Measurements from ENCODE around the gene AGBL1. TPM values are rescaled to one million over a fixed set of nuclear protein-coding genes. Genes with fewer than 3 reads are reported as not detected.
"Not testable (repeated sequence)": the region's sequence is repeated elsewhere in the genome, so short reads cannot be mapped to it uniquely, and the experiment has no call there.

Gene AGBL1
- total RNA-seq, 1 donor from 2014 or later = not detected

DNA sequence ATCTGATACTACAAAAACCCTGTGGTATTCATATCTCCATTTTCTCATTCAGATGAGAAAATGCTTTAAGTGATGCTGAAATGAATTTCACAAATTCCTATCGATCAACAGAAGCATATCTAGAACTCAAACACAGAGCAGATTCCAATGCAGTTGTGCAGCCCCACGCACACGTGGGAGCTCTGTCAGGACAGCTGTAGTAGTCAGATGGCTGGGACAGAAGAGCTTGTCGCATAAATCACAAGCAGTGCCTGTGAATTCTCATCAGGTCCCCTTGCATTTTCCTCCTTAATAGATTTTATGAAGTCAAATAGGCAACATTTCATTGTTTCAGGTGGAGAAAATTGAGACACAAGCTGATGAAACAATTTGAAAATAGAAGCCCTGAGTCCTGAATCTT lies 792.3 kb downstream of the AGBL1 start:
- DNase-seq (ENCODE audit: low spot score) = no peak

DNA sequence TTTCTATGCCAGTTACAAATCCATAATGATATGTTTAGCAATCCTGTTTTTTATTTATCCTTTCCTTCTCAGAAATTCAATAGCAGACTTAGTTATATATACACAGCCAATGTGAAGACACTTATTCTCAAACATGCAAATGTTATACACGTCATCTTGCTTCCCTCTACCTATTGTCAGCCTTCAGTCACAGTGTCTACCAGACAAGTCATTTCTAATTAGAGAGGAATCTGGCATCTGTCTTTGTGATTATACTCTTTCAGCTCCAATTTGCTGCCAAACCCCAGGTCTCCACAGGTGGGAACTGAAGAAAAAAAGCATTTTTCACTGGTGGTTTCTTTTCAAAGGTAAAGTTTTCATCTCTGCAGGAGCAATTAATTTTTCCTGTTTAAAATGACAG lies 793.1 kb downstream of the AGBL1 start:
- DNase-seq (ENCODE audit: low spot score) = no peak

- DNase-seq (ENCODE audit: low spot score) = no peak
Measured at GRCh38 chr15:86875067-86875466, 795.4 kb downstream of the AGBL1 start.

DNA sequence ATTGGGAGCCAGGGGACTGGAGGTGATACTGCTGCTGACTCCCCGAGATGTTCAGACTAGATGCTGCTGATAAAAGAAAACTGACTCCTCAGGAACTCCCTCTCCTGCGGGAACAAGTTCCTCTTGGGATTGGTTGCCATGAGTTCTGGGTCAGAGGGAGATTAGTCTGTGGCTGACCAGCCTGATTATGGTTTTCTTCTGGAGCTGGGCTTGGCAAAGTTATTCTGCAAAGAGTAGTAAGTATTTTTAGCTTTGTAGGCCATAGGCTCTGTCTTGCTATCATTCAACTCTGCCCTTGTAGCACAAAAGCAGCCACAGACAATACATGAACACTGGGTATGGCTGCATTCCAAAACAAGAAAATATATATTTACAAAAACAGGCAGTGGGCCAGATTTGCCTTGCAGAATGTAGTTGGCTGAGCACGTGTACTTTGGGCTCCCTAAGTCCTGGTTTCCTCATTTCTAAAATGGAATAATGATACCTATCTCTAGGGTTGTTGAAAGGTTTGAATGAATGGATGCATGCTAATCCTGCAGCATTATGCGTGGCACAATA lies 796.8 kb downstream of the AGBL1 start:
- no peak for DNase-seq (ENCODE audit: low spot score)

DNA sequence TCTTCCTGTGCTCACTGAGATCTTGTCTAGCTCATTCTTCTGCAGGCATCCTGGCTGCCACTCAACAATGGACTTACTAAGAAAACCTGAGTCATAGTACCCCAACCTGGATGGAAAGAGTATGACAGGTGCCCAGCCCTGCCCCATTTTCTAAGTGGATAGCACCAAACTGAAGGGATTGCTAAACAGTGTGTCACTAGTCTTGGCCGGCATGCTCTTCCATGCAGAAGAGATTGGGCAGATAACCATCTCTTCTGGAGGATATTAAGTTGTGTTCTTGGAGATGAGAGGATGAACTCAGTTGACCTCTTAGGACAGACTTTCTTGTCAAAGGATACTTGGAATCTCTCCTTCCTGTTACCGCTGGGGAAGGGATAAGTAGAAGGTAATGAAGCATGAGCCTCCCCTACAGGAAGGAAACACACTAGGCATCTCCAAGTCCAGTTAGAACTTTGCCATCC lies 797.5 kb downstream of the AGBL1 start:
- DNase-seq (ENCODE audit: low spot score) = no peak

- DNase-seq (ENCODE audit: low spot score) = not testable (repeated sequence)
Measured at GRCh38 chr15:86878844-86879243, 799.2 kb downstream of the AGBL1 start.

DNA sequence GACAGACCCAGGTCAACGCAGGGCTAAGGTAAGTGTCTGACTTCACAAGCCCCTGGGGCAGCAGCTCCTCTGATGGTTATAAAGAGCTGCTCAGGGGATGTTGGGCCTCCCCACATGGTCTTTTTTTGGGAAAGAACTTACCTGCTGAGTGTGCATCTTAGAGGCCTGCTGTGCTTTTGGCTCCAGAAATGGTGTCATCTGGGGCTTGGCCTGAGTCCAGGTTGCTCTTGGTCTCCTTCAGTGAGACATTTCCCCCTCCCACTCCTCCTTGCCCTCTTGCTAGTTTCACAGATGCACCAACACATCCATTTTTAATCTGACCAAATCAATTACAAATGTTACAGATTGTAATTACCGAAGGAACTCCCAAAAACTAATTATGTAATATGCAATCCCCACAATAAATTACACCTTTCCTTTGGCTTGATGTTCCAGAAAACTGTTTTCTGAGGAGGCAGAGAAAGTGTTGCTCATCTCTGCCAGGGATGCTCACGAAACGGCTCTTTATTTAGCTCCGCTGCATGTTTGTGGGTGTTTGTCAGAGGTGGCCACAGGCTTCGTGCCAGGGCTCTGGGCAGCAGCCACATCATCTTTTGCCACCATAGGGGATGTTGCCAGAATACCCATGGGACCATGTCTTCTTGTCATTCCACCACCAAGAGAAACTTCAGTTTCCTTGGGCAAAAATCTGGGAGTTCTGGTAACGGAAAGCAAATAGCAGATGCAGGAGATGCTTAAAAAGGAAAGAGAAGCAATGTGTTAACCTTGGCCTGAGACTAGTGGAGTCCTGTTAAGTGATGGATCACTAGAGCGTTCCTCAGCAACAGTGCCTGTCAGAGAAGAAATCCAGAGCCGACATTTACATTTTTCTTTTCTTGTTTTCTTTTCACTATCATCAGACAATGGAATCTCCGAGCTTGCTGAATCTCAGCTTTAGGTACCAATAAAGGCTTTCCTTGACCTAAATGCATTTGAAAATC lies 799.9 kb downstream of the AGBL1 start:
- no peak for DNase-seq (ENCODE audit: low spot score)

GRCh38 chr15:86885616-86886015 lies 805.9 kb downstream of the AGBL1 start:
- DNase-seq (ENCODE audit: low spot score) = no peak

GRCh38 chr15:86892774-86893449 lies 813.2 kb downstream of the AGBL1 start:
- DNase-seq (ENCODE audit: low spot score) = no peak

DNA sequence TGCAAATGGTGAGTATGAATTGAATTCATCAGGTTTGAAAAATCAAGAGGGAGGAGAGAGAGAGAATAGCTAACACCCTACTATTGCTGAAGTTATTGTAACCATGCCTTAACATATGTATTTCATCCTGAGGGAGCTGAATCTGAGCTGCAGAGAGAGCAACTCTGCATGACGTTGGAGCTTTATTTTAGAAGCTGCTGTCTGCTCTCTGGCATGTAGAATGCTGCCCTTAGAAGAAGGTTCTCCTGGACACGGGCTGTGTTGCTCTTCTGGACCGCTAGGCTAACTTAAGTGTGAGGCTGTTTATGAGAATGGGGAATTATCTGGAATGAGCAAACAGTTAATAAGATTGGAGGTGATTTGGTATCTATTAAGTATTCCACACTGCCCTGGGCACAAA lies 814.6 kb downstream of the AGBL1 start:
- no peak for DNase-seq (ENCODE audit: low spot score)

DNA sequence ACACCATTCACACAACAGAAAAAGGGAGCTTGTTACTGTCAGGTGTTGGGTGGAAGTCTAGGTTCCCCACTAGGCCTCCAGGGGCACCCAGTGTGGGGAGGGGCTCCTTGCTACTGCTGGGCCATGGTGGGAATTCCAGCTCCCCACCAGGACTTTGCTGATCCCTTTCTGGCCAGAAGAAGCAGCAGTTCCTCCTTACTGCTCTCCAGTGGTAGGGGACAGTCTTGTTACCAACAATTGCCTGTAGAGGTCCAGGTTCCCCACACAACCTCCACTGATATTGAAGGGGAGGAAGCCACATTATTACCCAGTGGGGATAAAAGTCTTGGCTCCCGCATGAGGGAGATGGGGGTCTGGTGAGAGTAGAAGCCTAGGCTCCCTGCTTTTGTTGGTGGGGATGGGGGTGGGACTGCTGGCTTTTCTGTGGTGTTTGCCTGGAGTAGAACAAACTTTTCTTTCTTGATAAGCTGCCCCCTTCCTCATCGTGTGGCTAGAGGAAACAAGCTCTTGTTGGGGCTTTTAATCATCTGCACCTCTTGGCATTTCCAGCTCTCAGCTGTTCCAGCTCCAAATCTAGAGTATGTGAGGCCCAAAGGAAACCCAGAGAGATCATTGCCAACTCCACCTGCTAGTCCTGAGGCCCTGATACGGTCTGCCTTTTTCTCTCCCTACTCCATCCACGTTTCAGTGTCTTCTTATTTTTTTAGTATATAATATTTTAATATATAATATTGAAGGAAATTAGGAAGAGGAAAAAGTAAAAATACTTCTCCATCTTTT lies 824.2 kb downstream of the AGBL1 start:
- DNase-seq (ENCODE audit: low spot score) = no peak

DNA sequence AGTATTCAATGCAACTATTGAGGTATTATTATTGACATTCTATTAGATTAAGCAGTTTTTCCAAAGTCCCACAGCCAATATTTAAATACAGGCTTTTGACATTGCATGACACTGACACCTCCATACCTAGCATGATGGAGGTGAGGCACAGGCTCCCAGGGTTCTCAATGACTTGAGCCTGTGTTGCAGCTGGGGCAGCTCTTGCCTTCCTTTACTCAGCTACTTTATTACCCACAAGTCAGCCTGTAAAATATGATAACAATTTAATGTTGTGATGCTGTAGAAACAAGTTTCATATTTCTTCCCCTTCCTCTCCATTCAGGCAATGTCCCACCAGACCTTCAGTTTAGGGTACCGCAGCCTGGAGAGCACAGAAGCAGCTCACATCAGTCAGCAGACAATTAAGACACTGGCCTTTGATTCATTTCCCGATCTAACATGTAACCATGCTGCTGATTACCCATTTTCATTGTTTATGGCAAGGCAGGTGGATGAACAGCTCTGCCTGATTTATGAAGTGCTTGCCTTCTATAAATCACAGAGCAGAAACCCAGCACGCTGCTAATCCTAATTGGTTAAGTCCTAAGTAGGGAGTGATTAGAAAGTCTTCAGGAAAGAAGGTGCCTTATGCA lies 826.1 kb downstream of the AGBL1 start:
- DNase-seq (ENCODE audit: low spot score) = no peak

DNA sequence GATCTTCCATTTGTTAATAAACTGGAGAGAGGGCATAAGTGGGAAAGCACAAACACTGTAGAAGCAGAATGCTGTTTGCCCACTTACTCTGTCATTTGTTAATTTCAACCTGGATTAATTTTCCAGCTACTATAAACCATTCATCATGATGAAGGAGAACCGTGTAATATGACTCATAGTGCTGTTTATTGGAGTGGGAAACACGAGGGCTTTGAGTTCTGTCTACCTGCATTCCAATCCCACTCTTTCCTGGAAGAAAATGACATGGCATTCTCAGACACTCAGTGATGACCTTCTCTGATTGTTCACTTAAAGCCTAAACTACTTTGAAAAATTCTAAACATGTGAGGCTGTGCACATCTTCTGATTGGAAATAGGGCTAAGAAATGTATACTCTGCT lies 826.7 kb downstream of the AGBL1 start:
- no peak for DNase-seq (ENCODE audit: low spot score)

DNA sequence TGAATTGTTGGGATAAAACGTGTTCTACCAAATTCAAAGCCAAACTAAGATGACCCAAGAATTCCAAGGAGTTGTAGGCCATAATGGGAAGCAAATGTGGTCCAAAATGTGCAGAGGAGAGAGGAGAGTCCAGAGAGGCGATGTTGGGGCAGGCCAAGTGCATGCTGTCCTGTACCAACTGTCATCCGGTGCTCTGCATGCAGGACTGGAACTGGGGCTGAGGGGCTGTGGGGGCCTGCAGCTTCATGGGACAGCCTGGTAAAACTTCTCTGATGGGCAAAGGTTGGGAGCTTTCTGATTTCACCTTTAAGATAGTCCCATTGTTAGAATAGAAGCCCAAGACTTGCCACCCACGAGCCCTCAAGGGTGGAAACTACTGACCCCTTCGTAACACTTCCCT lies 831.4 kb downstream of the AGBL1 start:
- DNase-seq (ENCODE audit: low spot score) = no peak

- DNase-seq (ENCODE audit: low spot score) = no peak
Measured at GRCh38 chr15:86912661-86913060, 833.0 kb downstream of the AGBL1 start.

DNA sequence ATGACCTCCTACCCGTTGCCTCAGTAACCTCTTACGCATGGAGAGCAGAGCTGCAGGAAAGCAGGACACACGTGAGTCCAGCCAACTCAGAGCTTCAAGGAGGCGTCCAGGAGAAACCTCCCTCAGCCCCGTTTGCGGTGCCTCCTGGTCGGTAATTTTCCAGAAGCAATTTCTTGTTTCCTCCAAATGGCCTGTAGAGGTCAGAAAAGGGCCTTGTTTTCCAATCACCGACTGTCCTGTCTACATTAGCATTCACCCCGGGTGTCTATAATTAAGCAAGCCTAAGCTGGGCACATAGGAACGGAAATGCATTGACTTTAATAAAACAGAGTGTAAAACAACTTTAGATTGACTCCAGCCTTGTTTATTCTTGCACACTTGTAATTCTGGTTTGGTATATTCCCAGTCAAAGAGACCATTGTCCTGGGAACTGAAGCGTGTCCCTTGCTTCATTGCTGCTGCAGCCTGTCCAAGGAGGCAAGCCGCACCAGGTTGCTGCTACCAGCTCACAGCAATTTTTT lies 836.2 kb downstream of the AGBL1 start:
- DNase-seq (ENCODE audit: low spot score) = no peak

GRCh38 chr15:86916671-86917360 lies 837.1 kb downstream of the AGBL1 start:
- no peak for DNase-seq (ENCODE audit: low spot score)

- no peak for DNase-seq (ENCODE audit: low spot score)
Measured at GRCh38 chr15:86917361-86917671, 837.6 kb downstream of the AGBL1 start.

DNA sequence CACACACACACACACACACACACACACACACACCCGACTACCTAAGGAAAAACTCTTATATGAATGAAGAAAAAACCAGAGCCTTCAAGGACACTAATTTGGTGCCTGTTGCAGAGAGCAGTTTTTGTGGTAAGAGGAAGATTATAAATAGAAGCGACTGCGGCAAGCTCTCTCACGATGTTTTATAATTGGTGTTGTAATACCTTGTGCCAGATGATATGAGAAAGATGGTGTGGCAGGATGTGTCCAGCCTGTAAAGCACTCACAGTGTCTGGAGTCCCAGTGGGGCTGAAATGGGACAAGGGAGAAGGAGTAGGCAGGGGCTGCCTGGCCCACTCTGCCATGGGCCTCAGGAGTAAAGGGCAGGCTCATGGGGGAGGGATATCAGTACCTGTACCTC lies 839.9 kb downstream of the AGBL1 start:
- DNase-seq (ENCODE audit: low spot score) = no peak

DNA sequence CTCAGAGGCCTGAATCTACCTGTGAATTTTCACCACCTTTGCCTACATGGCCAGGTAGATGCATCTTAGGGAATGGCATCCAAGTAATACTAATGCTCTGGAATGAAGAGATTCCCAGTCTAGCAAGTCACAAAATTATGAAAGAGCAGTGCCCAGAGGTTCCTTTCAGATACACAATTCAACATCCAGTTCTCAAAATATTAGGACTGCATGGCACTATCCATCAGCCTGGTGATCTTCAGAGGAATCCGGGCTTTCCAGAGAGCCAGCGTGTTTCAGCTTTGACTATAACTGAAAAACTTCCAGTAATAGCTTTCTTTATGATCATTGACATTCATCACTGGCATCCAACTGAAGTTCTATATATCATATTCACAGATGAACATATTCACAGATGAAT lies 849.8 kb downstream of the AGBL1 start:
- no peak for DNase-seq (ENCODE audit: low spot score)

- DNase-seq (ENCODE audit: low spot score) = no peak
Measured at GRCh38 chr15:86932456-86932855, 852.8 kb downstream of the AGBL1 start.

Data from ureter (tissue), 1 donor.